Upper lobe of left lung (tissue), 6 donors: ENCODE results near the gene LRRC74A. TPM values are rescaled to one million over a fixed set of nuclear protein-coding genes. Genes with fewer than 3 reads are reported as not detected.

Experiments used
- ATAC-seq, 2 donors: fragments of 200-7000 bp; cut with Tn5 transposase; one replicate each; pipeline ENCODE4 v1.9.1; 2022; ENCODE audit warnings: mild to moderate bottlenecking in 2 of 2, moderate library complexity in 2 of 2; ENCODE audit not compliant: low FRiP score in 2 of 2
- DNase-seq, 2 donors: peaks; one replicate each; pipeline ENCODE4 v3.0.0-alpha.2; 2019 to 2020
- H3K27ac ChIP-seq, 4 donors: fragments of 200-600 bp; sonication (generic); one replicate each; pipeline ENCODE4 v1.5.1; 2016 to 2019
- H3K27me3 ChIP-seq, 4 donors: fragments of 200-600 bp; sonication (generic); one replicate each; pipeline ENCODE4 v1.5.1; 2017 to 2019
- H3K36me3 ChIP-seq, 4 donors: fragments of 200-600 bp; sonication (generic); one replicate each; pipeline ENCODE4 v1.5.1; 2016 to 2019
- H3K4me1 ChIP-seq, 4 donors: fragments of 200-600 bp; sonication (generic); one replicate each; pipeline ENCODE4 v1.5.1; 2018 to 2019
- H3K4me3 ChIP-seq, 4 donors: fragments of 200-600 bp; sonication (generic); one replicate each; pipeline ENCODE4 v1.5.1; 2017 to 2019; ENCODE audit warnings: mild to moderate bottlenecking in 2 of 4, moderate library complexity in 1 of 4
- H3K9me3 ChIP-seq, 4 donors: fragments of 200-600 bp; sonication (generic); one replicate each; pipeline ENCODE4 v1.5.1; 2018 to 2019
- CTCF ChIP-seq, 6 experiments: fragments of 450-650 bp in 4 of 6; fragments of 200-600 bp in 2 of 6; sonication (generic) in 2 of 6; IDR thresholded peaks; one replicate each; pipeline ENCODE4 v1.5.1; 2016 to 2019; ENCODE audit warnings: antibody characterized with exemption in 6 of 6
- EP300 ChIP-seq, 4 donors: sonication (generic); formaldehyde crosslinking; IDR thresholded peaks; one replicate each; pipeline ENCODE4 v1.5.1; 2017; ENCODE audit warnings: antibody characterized with exemption in 4 of 4, control low read depth in 2 of 4
- POLR2A ChIP-seq, 4 donors: fragments of 450-650 bp; IDR thresholded peaks; one replicate each; pipeline ENCODE4 v1.5.1; 2016 to 2017; ENCODE audit warnings: antibody characterized with exemption in 4 of 4, mild to moderate bottlenecking in 2 of 4
- POLR2AphosphoS5 ChIP-seq, 2 donors: sonication (generic); formaldehyde crosslinking; IDR thresholded peaks; one replicate each; pipeline ENCODE4 v1.5.1; 2017; ENCODE audit warnings: antibody characterized with exemption in 2 of 2
- WGBS, 2 donors: methylation state at CpG; one replicate each; pipeline ENCODE4 v1.1.5; 2017 to 2018; 5-methylcytosine and 5-hydroxymethylcytosine counted together
- total RNA-seq, 6 donors: library from RNA; depleted of rRNA in 4 of 6; stranded (reverse); fragments of >200 nt in 4 of 6; gene quantifications; one replicate each; pipeline versions ENCODE4 v1.1.0 to v1.2.1, GENCODE V29; 2016 to 2021
- donor health status: DM: no; HTN: no; CAD: no; lungs with moderate emphysema.
- donor health status: DM: no; HTN: yes; CAD: no; lungs with severe emphysema.

LRRC74A gene
- total RNA-seq, 6 donors from 2014 or later = not detected

- Histone ChIP-seq H3K27me3 (no peaks in the 10 kb centered on the region), H3K4me1 (peaks cover 55 to 66% (median 59%) of the 10 kb centered on the region in 4 donors), H3K36me3 (no peaks in the 10 kb centered on the region), H3K27ac (peak overlapping the region; percentile 88 to 96 (median 94)), H3K4me3 (no peak overlapping the region), H3K9me3 (no peaks in the 10 kb centered on the region)
- peak in 1 of 2 donors; percentile 75 for DNase-seq
- peak; percentile 60 to 78 for ATAC-seq
- TF ChIP-seq POLR2AphosphoS5 (IDR thresholded peaks at IDR 0.05) = no peak
- TF ChIP-seq EP300 (IDR thresholded peaks at IDR 0.05) = peak in 1 of 4 donors; percentile 74
- WGBS, 2 donors = 5 to 13% methylated on average over 7 to 8 of the region's 8 CpGs
Measured at GRCh38 chr14:76918256-76918781, 92.1 kb downstream of the LRRC74A start.

- H3K4me3 ChIP-seq = peak overlapping the region in 1 of 4 donors; percentile 13
- H3K9me3 ChIP-seq = no peaks in the 10 kb centered on the region
- peak; percentile 94 to 95 for ATAC-seq
- H3K4me1 ChIP-seq = peaks cover 49 to 60% (median 54%) of the 10 kb centered on the region in 4 donors
- TF ChIP-seq EP300 (IDR thresholded peaks at IDR 0.05) (peak; percentile 19 to 80 (median 52)), POLR2AphosphoS5 (IDR thresholded peaks at IDR 0.05) (peak; percentile 87 to 96), CTCF (IDR thresholded peaks at IDR 0.05) (peak in 4 of 6 experiments; percentile 5 to 48 (median 23)), POLR2A (IDR thresholded peaks at IDR 0.05) (peak in 1 of 4 donors; percentile 43)
- H3K27ac ChIP-seq = peak overlapping the region; percentile 88 to 96 (median 94)
- WGBS, 2 donors = 15 to 21% methylated on average over 14 to 20 of the region's 20 CpGs
- DNase-seq = peak; percentile 94 to 95
- no peaks in the 10 kb centered on the region for H3K36me3 ChIP-seq
- H3K27me3 ChIP-seq = no peaks in the 10 kb centered on the region
Measured at GRCh38 chr14:76918782-76919394, 92.7 kb downstream of the LRRC74A start.

Other genes with a start within 250 kb of the LRRC74A start
- 10 to 100 TPM; 12.0 to 53.5 (median 28.2) TPM for gene VASH1, start 64.9 kb upstream of the LRRC74A start, total RNA-seq
- gene ANGEL1, start 13.5 kb upstream of the LRRC74A start, total RNA-seq = 10 to 100 TPM; 13.8 to 35.6 (median 23.6) TPM
- gene IRF2BPL, start 202.3 kb downstream of the LRRC74A start, total RNA-seq = 100 to 1,000 TPM in 1 of 6 donors, 10 to 100 TPM in 5; 44.0 to 111 (median 49.6) TPM